ENCODE measurements around the gene ZNF236. TPM values are rescaled to one million over a fixed set of nuclear protein-coding genes. Genes with fewer than 3 reads are reported as not detected.
A peak's percentile ranks its signal among the peaks of the same experiment; 100 is the strongest.

Gene ZNF236
- total and polyA plus RNA-seq, 3 experiments from 2014 or later = 11.1 to 15.9 (median 13.4) TPM

DNA sequence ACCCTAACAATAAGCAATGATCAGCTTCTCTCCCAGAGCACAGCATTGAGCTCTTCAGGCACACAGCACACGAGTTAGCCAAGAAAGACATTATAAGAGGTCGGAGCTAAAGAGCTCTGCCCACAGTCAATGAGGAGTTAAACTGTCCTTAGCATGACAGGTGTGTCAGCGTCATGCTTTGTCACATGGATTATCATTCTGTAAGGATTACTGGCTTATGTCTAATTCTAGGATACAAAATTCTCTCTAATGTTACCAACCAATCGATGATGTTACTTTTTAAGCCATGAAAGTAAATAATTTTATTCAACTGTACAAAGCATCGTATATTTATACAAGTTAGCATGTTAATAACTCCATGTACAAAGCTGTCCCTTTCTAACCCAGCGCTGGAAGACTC, 108.8 kb downstream of the ZNF236 start:
- no peak overlapping the region for H3K27ac Mint-ChIP-seq
- ChIA-PET CTCF (no interaction called here), POLR2A (no interaction called here)
- Histone ChIP-seq H3K4me1 (ENCODE audit: insufficient read depth, low read length) (no peaks in the 10 kb centered on the region), H3K27ac (ENCODE audit: low read depth, low read length) (no peak overlapping the region), H3K9me3 (ENCODE audit: low read length) (no peaks in the 10 kb centered on the region), H3K36me3 (ENCODE audit: insufficient read depth, low read length) (peaks cover 25% of the 10 kb centered on the region), H3K27me3 (ENCODE audit: insufficient read depth, low read length, poor library complexity, severe bottlenecking) (no peaks in the 10 kb centered on the region), H3K4me3 (ENCODE audit: low read length) (no peak overlapping the region)
- no peaks in the 10 kb centered on the region for H3K27me3 Mint-ChIP-seq
- H3K4me3 Mint-ChIP-seq = no peak overlapping the region
- H3K4me1 Mint-ChIP-seq = no peaks in the 10 kb centered on the region
- peaks cover 16 to 88% (median 49%) of the 10 kb centered on the region in 3 donors for H3K36me3 Mint-ChIP-seq
- no peaks in the 10 kb centered on the region for H3K9me3 Mint-ChIP-seq
- DNase-seq = no peak

DNA sequence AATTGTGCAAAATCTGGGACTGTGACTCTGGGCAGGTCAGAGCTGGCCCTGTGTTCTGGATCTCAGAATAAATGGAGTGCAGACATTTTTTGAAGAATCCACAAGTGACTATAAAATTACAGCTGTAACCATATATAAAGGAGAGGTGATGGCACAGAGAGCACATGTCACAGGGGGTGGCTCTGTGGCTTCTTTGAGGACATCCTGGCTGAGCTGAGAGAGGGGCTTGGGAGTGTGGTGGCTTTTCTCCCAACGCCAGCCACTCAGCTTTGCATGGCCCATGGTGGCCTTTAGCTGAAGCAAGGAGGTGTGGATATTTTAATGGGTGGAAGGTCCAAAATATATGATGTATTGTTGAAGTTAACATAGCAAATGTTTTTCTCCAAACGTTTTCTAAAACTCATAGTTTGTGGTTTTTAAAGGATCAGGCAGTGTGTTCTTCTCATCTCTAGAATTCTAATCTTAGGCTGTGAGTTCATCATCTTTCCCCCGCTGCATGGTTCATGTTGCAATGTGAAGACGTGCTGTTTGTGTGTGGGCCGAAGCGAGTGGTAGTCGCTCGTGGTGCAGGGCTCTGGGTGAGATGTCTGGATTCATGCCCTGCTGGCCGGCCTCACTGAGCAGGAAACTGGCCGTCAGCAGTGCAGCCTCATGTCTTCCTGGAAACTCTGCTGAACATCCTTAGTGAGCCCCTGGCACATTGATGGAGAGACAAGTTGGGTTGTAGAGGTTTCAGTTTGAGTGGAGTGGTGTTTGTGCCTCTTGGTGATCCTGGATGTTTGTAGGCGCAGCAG, 109.9 kb downstream of the ZNF236 start:
- H3K27me3 ChIP-seq (ENCODE audit: insufficient read depth, low read length, poor library complexity, severe bottlenecking) = no peaks in the 10 kb centered on the region
- H3K9me3 ChIP-seq (ENCODE audit: low read length) = no peaks in the 10 kb centered on the region
- H3K4me3 ChIP-seq (ENCODE audit: low read length) = no peak overlapping the region
- Mint-ChIP-seq H3K4me1 (no peaks in the 10 kb centered on the region), H3K9me3 (no peaks in the 10 kb centered on the region), H3K27me3 (no peaks in the 10 kb centered on the region), H3K36me3 (peaks cover 19 to 88% (median 50%) of the 10 kb centered on the region in 3 donors), H3K27ac (peak overlapping the region in 2 of 8 donors; percentile 28 to 80), H3K4me3 (no peak overlapping the region)
- no peak overlapping the region for H3K27ac ChIP-seq (ENCODE audit: low read depth, low read length)
- POLR2A ChIA-PET = no interaction called here
- no peak for DNase-seq
- CTCF ChIA-PET = interaction anchor here (1.3 kb wide), 1 partner anchor 9 kb away, joined by 3 read pairs; no protein-coding TSS in a partner anchor
- peaks cover 18% of the 10 kb centered on the region for H3K36me3 ChIP-seq (ENCODE audit: insufficient read depth, low read length)
- no peaks in the 10 kb centered on the region for H3K4me1 ChIP-seq (ENCODE audit: insufficient read depth, low read length)

DNA sequence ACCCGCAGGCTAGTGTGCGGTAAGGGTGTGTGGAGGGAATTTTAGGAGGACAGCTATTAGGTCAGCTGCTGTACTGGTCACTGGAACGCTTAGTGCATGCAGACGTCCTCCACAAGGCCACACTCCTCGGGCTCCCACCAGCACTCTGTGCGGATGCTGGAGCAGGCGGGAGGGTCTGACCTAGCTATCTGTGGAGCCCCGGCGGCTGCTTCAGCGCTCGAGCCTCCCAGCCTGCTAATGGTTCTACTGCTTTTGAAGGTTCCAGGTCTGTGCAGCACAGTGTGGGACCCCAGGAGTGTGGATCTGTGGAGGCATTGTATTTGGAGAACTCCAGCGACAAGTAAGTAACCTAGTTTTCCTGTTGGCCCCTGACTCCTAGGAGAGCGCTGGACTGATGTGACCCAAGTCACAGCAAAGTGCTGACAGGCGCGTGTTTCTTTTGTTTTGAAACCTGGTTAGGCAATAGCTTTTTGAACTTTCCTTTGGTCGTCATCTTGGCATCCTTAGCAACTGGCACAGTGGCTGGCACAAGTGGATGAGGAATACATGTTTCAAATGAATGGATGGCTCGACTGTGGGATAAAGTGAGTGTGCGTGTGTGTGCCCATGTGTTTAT, 113.5 kb downstream of the ZNF236 start:
- Mint-ChIP-seq H3K27me3 (no peaks in the 10 kb centered on the region), H3K4me3 (no peak overlapping the region), H3K9me3 (no peaks in the 10 kb centered on the region), H3K4me1 (no peaks in the 10 kb centered on the region), H3K27ac (no peak overlapping the region), H3K36me3 (peaks cover 23 to 82% (median 32%) of the 10 kb centered on the region in 3 donors)
- ChIA-PET CTCF (no interaction called here), POLR2A (no interaction called here)
- H3K27ac ChIP-seq (ENCODE audit: low read depth, low read length) = no peak overlapping the region
- DNase-seq = no peak
- H3K27me3 ChIP-seq (ENCODE audit: insufficient read depth, low read length, poor library complexity, severe bottlenecking) = no peaks in the 10 kb centered on the region
- no peaks in the 10 kb centered on the region for H3K4me1 ChIP-seq (ENCODE audit: insufficient read depth, low read length)
- no peaks in the 10 kb centered on the region for H3K9me3 ChIP-seq (ENCODE audit: low read length)
- peaks cover 1% of the 10 kb centered on the region for H3K36me3 ChIP-seq (ENCODE audit: insufficient read depth, low read length)
- H3K4me3 ChIP-seq (ENCODE audit: low read length) = no peak overlapping the region

DNA sequence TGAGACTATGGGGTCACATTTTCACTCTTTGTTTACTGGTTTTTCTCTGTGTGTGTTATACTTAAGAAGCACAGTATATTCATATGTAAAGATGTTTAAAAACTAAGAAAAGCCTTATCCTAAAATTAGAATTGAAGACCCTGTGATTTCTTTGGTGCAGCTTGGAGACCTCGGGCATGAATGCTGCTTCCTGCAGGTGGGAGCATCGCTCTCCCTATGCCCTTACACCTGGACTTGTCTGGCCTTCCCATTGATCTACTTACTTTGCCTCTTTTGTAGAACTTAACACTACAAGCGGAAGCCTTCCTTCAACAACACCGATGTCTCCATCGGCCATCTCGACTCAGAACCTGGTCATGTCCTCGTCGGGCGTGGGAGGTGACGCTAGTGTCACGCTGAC, 114.5 kb downstream of the ZNF236 start:
- Histone ChIP-seq H3K4me3 (ENCODE audit: low read length) (no peak overlapping the region), H3K27ac (ENCODE audit: low read depth, low read length) (no peak overlapping the region), H3K9me3 (ENCODE audit: low read length) (no peaks in the 10 kb centered on the region), H3K27me3 (ENCODE audit: insufficient read depth, low read length, poor library complexity, severe bottlenecking) (no peaks in the 10 kb centered on the region), H3K4me1 (ENCODE audit: insufficient read depth, low read length) (no peaks in the 10 kb centered on the region), H3K36me3 (ENCODE audit: insufficient read depth, low read length) (no peaks in the 10 kb centered on the region)
- Mint-ChIP-seq H3K27ac (no peak overlapping the region), H3K4me1 (no peaks in the 10 kb centered on the region), H3K9me3 (no peaks in the 10 kb centered on the region), H3K36me3 (peaks cover 24 to 76% (median 31%) of the 10 kb centered on the region in 3 donors), H3K4me3 (no peak overlapping the region), H3K27me3 (no peaks in the 10 kb centered on the region)
- POLR2A ChIA-PET = no interaction called here
- no peak for DNase-seq
- CTCF ChIA-PET = no interaction called here

DNA sequence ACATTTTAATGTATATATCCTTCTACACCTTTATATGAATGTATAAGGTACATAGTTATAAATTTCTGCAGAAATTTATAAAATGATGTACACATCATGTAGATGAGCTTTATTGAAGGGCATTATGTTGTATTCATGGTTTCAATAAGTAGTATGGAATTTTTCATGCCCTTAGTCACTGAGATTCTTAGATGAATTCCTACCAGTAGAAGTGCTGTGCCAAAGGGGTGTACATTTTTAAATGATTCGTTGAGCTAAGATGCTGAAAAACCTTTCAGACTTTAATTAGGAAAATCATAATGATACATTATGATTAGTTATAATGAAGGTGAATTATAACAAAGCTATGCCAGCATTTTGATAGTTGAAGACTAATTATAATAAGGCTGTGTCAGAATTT, 115.2 kb downstream of the ZNF236 start:
- H3K27ac Mint-ChIP-seq = no peak overlapping the region
- CTCF ChIA-PET = no interaction called here
- H3K9me3 ChIP-seq (ENCODE audit: low read length) = no peaks in the 10 kb centered on the region
- H3K36me3 Mint-ChIP-seq = peaks cover 19 to 71% (median 26%) of the 10 kb centered on the region in 3 donors
- H3K4me1 ChIP-seq (ENCODE audit: insufficient read depth, low read length) = no peaks in the 10 kb centered on the region
- no peak for DNase-seq
- no peak overlapping the region for H3K27ac ChIP-seq (ENCODE audit: low read depth, low read length)
- H3K4me1 Mint-ChIP-seq = no peaks in the 10 kb centered on the region
- no peak overlapping the region for H3K4me3 Mint-ChIP-seq
- no peaks in the 10 kb centered on the region for H3K9me3 Mint-ChIP-seq
- no peaks in the 10 kb centered on the region for H3K27me3 ChIP-seq (ENCODE audit: insufficient read depth, low read length, poor library complexity, severe bottlenecking)
- H3K27me3 Mint-ChIP-seq = no peaks in the 10 kb centered on the region
- no peaks in the 10 kb centered on the region for H3K36me3 ChIP-seq (ENCODE audit: insufficient read depth, low read length)
- POLR2A ChIA-PET = no interaction called here
- no peak overlapping the region for H3K4me3 ChIP-seq (ENCODE audit: low read length)

DNA sequence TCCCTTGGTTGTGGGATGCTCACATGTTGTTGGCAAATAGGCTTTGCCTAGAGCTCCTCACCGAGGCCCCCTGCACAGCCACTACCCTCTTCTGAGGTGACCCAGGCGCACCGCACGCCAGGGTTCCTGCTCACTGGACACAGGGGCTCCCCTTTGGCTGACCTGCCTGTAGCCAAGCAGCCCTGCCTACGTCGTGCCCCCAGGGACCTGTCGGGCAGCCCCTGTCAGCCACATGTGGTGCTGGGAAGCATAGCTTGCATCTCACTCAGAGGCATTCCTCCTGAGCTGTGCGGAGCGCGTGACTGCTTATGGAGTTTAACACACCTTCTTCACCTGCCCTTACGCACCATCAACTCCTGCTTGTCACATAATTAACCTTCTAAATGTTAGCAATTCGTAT, 116.3 kb downstream of the ZNF236 start:
- Mint-ChIP-seq H3K9me3 (no peaks in the 10 kb centered on the region), H3K4me1 (no peaks in the 10 kb centered on the region), H3K4me3 (no peak overlapping the region), H3K36me3 (peaks cover 19 to 69% (median 26%) of the 10 kb centered on the region in 3 donors), H3K27ac (no peak overlapping the region), H3K27me3 (no peaks in the 10 kb centered on the region)
- ChIA-PET POLR2A (no interaction called here), CTCF (no interaction called here)
- no peaks in the 10 kb centered on the region for H3K27me3 ChIP-seq (ENCODE audit: insufficient read depth, low read length, poor library complexity, severe bottlenecking)
- H3K36me3 ChIP-seq (ENCODE audit: insufficient read depth, low read length) = no peaks in the 10 kb centered on the region
- H3K27ac ChIP-seq (ENCODE audit: low read depth, low read length) = no peak overlapping the region
- H3K4me3 ChIP-seq (ENCODE audit: low read length) = no peak overlapping the region
- no peaks in the 10 kb centered on the region for H3K9me3 ChIP-seq (ENCODE audit: low read length)
- H3K4me1 ChIP-seq (ENCODE audit: insufficient read depth, low read length) = no peaks in the 10 kb centered on the region
- DNase-seq = no peak

DNA sequence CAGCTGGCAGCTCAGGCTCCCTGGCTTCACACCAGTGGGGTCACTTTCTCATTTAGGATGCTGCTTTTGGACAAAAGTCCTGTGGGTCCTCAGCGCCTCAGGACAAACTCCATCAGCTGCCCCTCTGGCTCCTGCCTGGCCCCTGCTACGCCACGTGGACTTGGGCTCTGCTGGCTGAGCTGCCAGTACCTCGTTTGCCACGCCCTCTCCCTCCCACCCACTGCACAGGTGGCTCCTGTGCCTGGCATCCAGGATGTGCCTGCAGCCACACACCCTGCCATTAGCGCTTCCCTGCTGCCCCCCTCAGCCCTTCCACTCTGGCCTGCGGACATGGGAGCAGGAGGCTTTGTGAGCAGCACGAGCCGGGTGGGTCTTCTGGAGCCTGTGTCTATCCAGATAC, 118.9 kb downstream of the ZNF236 start:
- Histone ChIP-seq H3K36me3 (ENCODE audit: insufficient read depth, low read length) (no peaks in the 10 kb centered on the region), H3K4me1 (ENCODE audit: insufficient read depth, low read length) (no peaks in the 10 kb centered on the region), H3K27ac (ENCODE audit: low read depth, low read length) (no peak overlapping the region), H3K4me3 (ENCODE audit: low read length) (no peak overlapping the region), H3K9me3 (ENCODE audit: low read length) (no peaks in the 10 kb centered on the region), H3K27me3 (ENCODE audit: insufficient read depth, low read length, poor library complexity, severe bottlenecking) (no peaks in the 10 kb centered on the region)
- Mint-ChIP-seq H3K27ac (peak overlapping the region in 1 of 8 donors; percentile 71), H3K27me3 (no peaks in the 10 kb centered on the region), H3K4me3 (no peak overlapping the region), H3K36me3 (peaks cover 19 to 60% (median 36%) of the 10 kb centered on the region in 3 donors), H3K4me1 (peaks cover 4 to 7% (median 6%) of the 10 kb centered on the region in 3 donors), H3K9me3 (peaks cover 0 to 4% (median 0%) of the 10 kb centered on the region in 5 donors)
- ChIA-PET POLR2A (interaction anchor here (0.5 kb wide), 1 partner anchor 14 kb away, joined by 5 read pairs; no protein-coding TSS in a partner anchor), CTCF (interaction anchor here (1.1 kb wide), 1 partner anchor 9 kb away, joined by 3 read pairs; no protein-coding TSS in a partner anchor)
- DNase-seq = no peak

DNA sequence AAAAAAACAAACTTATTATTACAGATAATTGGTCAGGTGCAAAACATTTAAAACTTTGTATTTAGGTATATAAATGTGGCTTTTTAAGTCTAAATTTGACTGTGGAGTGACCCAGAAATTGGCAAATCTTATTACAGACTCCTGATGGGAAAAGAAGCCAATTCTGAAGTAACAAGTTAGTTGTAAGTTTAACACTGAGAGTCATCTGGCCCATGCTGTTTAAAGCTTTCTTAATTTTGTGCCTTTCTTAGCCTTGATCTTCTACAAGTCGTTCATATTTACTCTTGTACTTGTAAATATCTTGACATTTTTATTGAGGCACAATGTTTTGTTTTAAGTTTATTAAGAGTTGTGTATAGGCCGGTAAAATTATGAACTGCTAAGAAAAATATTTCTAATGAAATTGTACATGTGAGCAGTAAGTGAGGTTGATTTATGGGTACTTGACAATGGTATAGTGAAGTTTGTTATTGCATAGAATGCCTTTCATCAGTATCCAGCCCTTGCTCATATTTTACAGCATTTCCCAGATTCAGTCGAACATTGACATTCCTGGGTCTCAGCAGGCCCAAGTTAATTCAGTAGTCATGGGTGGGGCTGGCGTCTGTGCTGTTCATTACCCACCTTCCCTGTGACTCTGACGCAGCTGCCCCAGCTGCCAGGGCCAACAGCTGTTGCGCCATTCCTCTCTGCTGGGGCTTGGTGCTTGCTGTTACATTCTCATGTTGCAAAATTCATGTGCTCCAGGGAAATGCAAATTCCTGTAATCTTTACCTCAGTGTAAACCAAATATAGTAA, 121.4 kb downstream of the ZNF236 start:
- no peaks in the 10 kb centered on the region for H3K36me3 ChIP-seq (ENCODE audit: insufficient read depth, low read length)
- peaks cover 9% of the 10 kb centered on the region for H3K4me1 ChIP-seq (ENCODE audit: insufficient read depth, low read length)
- no peak for DNase-seq
- no peaks in the 10 kb centered on the region for H3K27me3 ChIP-seq (ENCODE audit: insufficient read depth, low read length, poor library complexity, severe bottlenecking)
- CTCF ChIA-PET = no interaction called here
- Mint-ChIP-seq H3K4me3 (no peak overlapping the region), H3K36me3 (peaks cover 20 to 55% (median 40%) of the 10 kb centered on the region in 3 donors), H3K4me1 (peaks cover 23 to 31% (median 27%) of the 10 kb centered on the region in 3 donors), H3K9me3 (peaks cover 0 to 4% (median 0%) of the 10 kb centered on the region in 5 donors), H3K27ac (no peak overlapping the region), H3K27me3 (peaks cover 0 to 3% of the 10 kb centered on the region in 2 donors)
- no peaks in the 10 kb centered on the region for H3K9me3 ChIP-seq (ENCODE audit: low read length)
- POLR2A ChIA-PET = no interaction called here
- no peak overlapping the region for H3K27ac ChIP-seq (ENCODE audit: low read depth, low read length)
- H3K4me3 ChIP-seq (ENCODE audit: low read length) = no peak overlapping the region
